ENCODE data around the gene CNPY1. TPM values are rescaled to one million over a fixed set of nuclear protein-coding genes. Genes with fewer than 3 reads are reported as not detected.

Gene CNPY1
- total RNA-seq, 4 donors from 2014 or later: not detected

DNA sequence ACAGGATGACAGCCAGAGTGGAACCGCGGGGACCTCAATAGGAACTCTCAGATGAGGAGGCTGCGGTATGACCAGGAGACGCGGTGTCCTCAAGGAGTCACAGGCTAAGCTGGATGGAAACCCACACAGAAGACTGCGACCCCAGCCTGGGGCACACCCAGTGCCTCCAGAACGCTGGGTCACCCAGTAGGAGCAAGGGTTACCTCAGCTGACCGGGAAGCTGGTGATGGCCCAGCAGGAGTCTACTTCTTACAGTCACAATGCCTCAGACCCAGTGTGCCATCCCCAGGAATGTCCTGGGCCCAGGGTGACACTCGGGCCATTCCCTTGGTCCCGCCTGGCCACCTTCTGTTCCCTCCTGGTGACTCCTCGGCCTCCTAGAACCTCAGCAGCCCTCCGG is 29.9 kb downstream of the CNPY1 start:
- H3K4me1 ChIP-seq: no peaks in the 10 kb centered on the region
- H3K9me3 ChIP-seq: no peaks in the 10 kb centered on the region
- H3K27ac ChIP-seq: no peak overlapping the region
- TF ChIP-seq EP300 (IDR thresholded peaks at IDR 0.05) (no peak), POLR2A (IDR thresholded peaks at IDR 0.05) (no peak), POLR2AphosphoS5 (IDR thresholded peaks at IDR 0.05) (no peak)
- TF ChIP-seq, protein P1, sequence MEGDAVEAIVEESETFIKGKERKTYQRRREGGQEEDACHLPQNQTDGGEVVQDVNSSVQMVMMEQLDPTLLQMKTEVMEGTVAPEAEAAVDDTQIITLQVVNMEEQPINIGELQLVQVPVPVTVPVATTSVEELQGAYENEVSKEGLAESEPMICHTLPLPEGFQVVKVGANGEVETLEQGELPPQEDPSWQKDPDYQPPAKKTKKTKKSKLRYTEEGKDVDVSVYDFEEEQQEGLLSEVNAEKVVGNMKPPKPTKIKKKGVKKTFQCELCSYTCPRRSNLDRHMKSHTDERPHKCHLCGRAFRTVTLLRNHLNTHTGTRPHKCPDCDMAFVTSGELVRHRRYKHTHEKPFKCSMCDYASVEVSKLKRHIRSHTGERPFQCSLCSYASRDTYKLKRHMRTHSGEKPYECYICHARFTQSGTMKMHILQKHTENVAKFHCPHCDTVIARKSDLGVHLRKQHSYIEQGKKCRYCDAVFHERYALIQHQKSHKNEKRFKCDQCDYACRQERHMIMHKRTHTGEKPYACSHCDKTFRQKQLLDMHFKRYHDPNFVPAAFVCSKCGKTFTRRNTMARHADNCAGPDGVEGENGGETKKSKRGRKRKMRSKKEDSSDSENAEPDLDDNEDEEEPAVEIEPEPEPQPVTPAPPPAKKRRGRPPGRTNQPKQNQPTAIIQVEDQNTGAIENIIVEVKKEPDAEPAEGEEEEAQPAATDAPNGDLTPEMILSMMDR (IDR thresholded peaks at IDR 0.05): no peak
- 80% methylated on average over 11 of the region's 12 CpGs for WGBS
- H3K36me3 ChIP-seq: no peaks in the 10 kb centered on the region
- no peak overlapping the region for H3K4me3 ChIP-seq
- H3K27me3 ChIP-seq: peaks cover 85% of the 10 kb centered on the region
- no peak for DNase-seq (ENCODE audit: low spot score in 2 of 2)

DNA sequence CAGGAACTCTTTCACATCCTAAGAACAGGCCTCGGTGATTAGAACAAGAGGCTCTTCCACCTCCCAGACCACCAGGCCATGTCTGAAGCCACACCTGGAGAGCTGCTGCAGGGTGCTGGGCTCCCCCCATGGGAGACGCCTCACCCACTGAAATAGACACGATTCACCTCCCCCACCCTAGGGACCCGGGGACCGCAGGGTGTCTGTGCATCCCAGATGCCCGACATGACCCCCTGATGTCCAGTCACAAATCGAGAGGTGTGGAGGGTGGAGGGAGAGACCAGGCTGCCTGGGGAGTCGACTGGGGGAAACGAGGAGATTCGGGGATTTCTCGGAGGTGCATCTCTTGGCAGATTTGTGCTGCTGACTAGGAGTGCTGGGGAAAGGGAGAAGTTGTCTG is 31.0 kb downstream of the CNPY1 start:
- Histone ChIP-seq H3K36me3 (no peaks in the 10 kb centered on the region), H3K4me3 (no peak overlapping the region), H3K27ac (no peak overlapping the region), H3K4me1 (no peaks in the 10 kb centered on the region), H3K27me3 (peaks cover 92% of the 10 kb centered on the region), H3K9me3 (no peaks in the 10 kb centered on the region)
- WGBS: 77% methylated on average over 9 of the region's 11 CpGs
- TF ChIP-seq EP300 (IDR thresholded peaks at IDR 0.05) (no peak), POLR2A (IDR thresholded peaks at IDR 0.05) (no peak), POLR2AphosphoS5 (IDR thresholded peaks at IDR 0.05) (no peak)
- TF ChIP-seq, protein P1 (IDR thresholded peaks at IDR 0.05): no peak
- DNase-seq (ENCODE audit: low spot score in 2 of 2): no peak

DNA sequence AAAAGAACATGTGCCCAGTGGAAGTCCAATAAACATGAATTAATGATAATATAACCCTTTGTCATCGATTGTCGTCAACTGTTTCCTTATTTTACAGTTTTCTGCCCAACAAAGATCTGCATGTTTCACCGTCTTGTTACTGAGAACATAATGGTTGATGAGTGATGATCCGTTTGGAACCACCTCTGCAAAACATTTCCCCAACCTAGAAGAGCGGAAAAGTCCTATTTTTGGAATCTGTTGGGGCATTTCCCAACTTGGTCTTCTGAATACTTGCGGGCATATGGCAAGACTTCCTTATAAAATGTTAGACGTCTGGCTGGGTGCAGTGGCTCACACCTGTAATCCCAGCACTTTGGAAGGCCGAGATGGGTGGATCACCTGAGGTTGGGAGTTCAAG is 32.1 kb downstream of the CNPY1 start:
- TF ChIP-seq POLR2A (IDR thresholded peaks at IDR 0.05): no peak
- Histone ChIP-seq H3K9me3 (no peaks in the 10 kb centered on the region), H3K4me3 (no peak overlapping the region), H3K4me1 (peaks cover 7% of the 10 kb centered on the region), H3K36me3 (no peaks in the 10 kb centered on the region), H3K27me3 (peaks cover 100% of the 10 kb centered on the region), H3K27ac (no peak overlapping the region)
- no peak for DNase-seq (ENCODE audit: low spot score in 2 of 2)
- 84% methylated on average over 8 of the region's 8 CpGs for WGBS

DNA sequence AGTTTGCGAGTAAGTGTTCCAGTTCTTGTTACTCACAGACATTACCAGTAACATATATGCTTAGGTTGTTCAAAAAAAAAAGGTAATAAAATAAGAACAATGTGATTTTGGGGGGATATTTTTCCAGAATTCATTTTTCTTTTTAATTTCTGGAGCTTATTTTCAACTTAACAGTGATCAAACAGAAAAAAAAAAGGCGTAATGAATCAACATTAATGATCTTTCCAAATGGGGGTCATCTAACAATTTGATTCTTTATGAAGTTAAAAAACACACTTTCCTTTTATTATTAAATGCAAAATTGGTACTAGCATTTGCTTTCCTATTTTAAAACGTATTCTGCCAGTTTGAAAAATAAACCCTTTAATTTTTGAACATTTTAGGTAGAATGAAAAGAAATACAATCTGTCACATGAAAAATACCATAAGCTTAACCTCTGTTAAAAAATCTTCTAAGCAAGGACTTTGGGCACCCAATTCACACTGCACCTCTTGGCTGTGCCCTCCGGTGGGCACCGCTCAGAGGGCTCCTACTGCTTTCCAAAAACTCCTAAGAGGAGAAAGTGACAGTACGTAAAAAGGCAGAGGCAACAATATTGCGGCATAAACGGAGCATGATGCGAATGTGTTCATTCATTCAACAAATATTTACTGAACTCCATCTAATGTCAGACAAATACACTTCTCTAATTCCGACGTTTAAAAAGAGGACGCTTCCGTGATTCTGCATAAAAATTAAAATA is 32.6 kb downstream of the CNPY1 start:
- Histone ChIP-seq H3K4me3 (no peak overlapping the region), H3K27ac (no peak overlapping the region), H3K4me1 (peaks cover 7% of the 10 kb centered on the region), H3K27me3 (peaks cover 100% of the 10 kb centered on the region), H3K36me3 (no peaks in the 10 kb centered on the region), H3K9me3 (no peaks in the 10 kb centered on the region)
- 79% methylated on average over 13 of the region's 13 CpGs for WGBS
- DNase-seq (ENCODE audit: low spot score in 2 of 2): no peak
- TF ChIP-seq, protein P1 (IDR thresholded peaks at IDR 0.05): no peak
- TF ChIP-seq POLR2A (IDR thresholded peaks at IDR 0.05): no peak
- TF ChIP-seq EP300 (IDR thresholded peaks at IDR 0.05): no peak
- no peak for TF ChIP-seq POLR2AphosphoS5 (IDR thresholded peaks at IDR 0.05)

DNA sequence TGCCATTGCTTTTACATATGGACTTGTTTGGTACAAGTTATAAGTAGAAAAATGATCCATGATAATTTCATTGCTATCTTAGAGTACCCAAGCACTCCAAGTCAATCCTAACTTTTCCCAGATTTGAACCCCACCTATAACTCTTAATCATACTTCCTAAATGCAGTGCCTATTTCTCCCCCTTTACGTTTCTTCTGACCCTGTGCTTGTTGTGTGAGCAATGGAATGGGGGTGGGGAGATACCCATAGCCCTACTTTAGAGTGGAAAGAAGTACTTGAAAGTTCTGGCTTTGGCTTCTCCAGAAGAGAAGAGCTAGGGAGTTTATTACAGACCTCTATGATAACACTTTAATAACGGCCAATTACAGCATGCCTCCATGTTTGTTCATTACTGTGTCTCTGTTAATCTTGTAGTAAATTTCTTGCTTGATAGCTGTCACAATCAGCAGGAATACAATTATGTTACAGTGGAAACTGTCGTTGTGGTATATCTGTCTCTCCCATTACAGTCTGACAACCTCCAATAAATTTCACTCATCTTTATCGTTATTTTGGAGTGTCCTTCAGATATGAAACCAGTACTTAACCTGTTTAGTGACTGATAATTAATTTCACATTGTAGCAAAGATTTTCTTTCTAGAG is 34.0 kb downstream of the CNPY1 start:
- no peak for DNase-seq (ENCODE audit: low spot score in 2 of 2)
- no peaks in the 10 kb centered on the region for H3K9me3 ChIP-seq
- no peaks in the 10 kb centered on the region for H3K36me3 ChIP-seq
- 34% methylated on average over 4 of the region's 4 CpGs for WGBS
- H3K27ac ChIP-seq: no peak overlapping the region
- H3K4me1 ChIP-seq: peaks cover 7% of the 10 kb centered on the region
- TF ChIP-seq, protein P1 (IDR thresholded peaks at IDR 0.05): no peak
- H3K27me3 ChIP-seq: peaks cover 100% of the 10 kb centered on the region
- no peak overlapping the region for H3K4me3 ChIP-seq

All from suprapubic skin (tissue), 4 donors.